ENCODE measurements around the gene ASB16. TPM values are rescaled to one million over a fixed set of nuclear protein-coding genes. Genes with fewer than 3 reads are reported as not detected.

Gene ASB16
- polyA plus RNA-seq, 1 donor, result 26.9 TPM

GRCh38 chr17:44211281-44212265, 41.1 kb downstream of the ASB16 start:
- no peak for DNase-seq

GRCh38 chr17:44212507-44213402, 42.3 kb downstream of the ASB16 start:
- no peak for DNase-seq

- DNase-seq, result no peak
Observed at GRCh38 chr17:44213403-44214229, 43.1 kb downstream of the ASB16 start.

- DNase-seq, result no peak
Observed at GRCh38 chr17:44214230-44214494, 43.7 kb downstream of the ASB16 start.

GRCh38 chr17:44214896-44215295, 44.4 kb downstream of the ASB16 start:
- no peak for DNase-seq

- no peak for DNase-seq
Observed at GRCh38 chr17:44216173-44216572, 45.7 kb downstream of the ASB16 start.

GRCh38 chr17:44216694-44217093, 46.2 kb downstream of the ASB16 start:
- DNase-seq, result no peak

GRCh38 chr17:44217738-44218343, 47.3 kb downstream of the ASB16 start:
- no peak for DNase-seq

GRCh38 chr17:44218344-44219107, 48.0 kb downstream of the ASB16 start:
- peak; percentile 95 for DNase-seq

- peak; percentile 83 for DNase-seq
Observed at GRCh38 chr17:44219108-44219615, 48.7 kb downstream of the ASB16 start.

- peak; percentile 69 for DNase-seq
Observed at GRCh38 chr17:44219616-44220212, 49.2 kb downstream of the ASB16 start, which contains the start of gene UBTF. UBTF (minus strand) TSS chr17:44219675; CDS start chr17:44218229, 1,446 bp downstream.

GRCh38 chr17:44220213-44221083, 49.9 kb downstream of the ASB16 start:
- DNase-seq, result peak; percentile 70

- DNase-seq, result peak; percentile 80
Observed at GRCh38 chr17:44221084-44221861, 50.8 kb downstream of the ASB16 start.

GRCh38 chr17:44221862-44222111, 51.3 kb downstream of the ASB16 start:
- no peak for DNase-seq

- DNase-seq, result peak; percentile 61
Observed at GRCh38 chr17:44222112-44222869, 51.8 kb downstream of the ASB16 start.

GRCh38 chr17:44223541-44224071, 53.1 kb downstream of the ASB16 start:
- DNase-seq, result no peak

Data from hindlimb muscle (tissue), 1 donor.